WERI-Rb-1 (cell line): Measurements from ENCODE around the gene DYNLT2.

Source experiments
- DNase-seq: peaks from one replicate; pipeline ENCODE4 v3.0.0-alpha.2; 2020
- H3K27ac ChIP-seq: fragments of 250-450 bp; sonication (Bioruptor Pico); 2 replicates; pipeline ENCODE4 v1.5.1; 2020; ENCODE audit warnings: mild to moderate bottlenecking, moderate library complexity
- H3K27me3 ChIP-seq: fragments of 250-450 bp; sonication (Bioruptor Pico); 2 replicates; pipeline ENCODE4 v1.5.1; 2021; ENCODE audit warnings: mild to moderate bottlenecking, low read depth, moderate library complexity; ENCODE audit not compliant: insufficient read depth, severe bottlenecking
- H3K36me3 ChIP-seq: fragments of 250-450 bp; sonication (Bioruptor Pico); 2 replicates; pipeline ENCODE4 v1.5.1; 2020; ENCODE audit warnings: mild to moderate bottlenecking, moderate library complexity
- H3K4me3 ChIP-seq: 2 replicates; pipeline ENCODE4 v1.5.1; 2011; ENCODE audit warnings: low read depth, mild to moderate bottlenecking, control low read depth, low read length
- H3K9me3 ChIP-seq: fragments of 250-450 bp; sonication (Bioruptor Pico); 2 replicates; pipeline ENCODE4 v1.5.1; 2021; ENCODE audit warnings: mild to moderate bottlenecking, moderate library complexity; ENCODE audit not compliant: severe bottlenecking
- CTCF ChIP-seq: IDR thresholded peaks from 2 replicates; pipeline ENCODE4 v1.5.1; 2011; ENCODE audit warnings: low read depth, mild to moderate bottlenecking, control low read depth, inconsistent platforms, low read length

DYNLT2 gene

GRCh38 chr6:169726049-169726400 lies 25.3 kb downstream of the DYNLT2 start:
- Histone ChIP-seq H3K9me3 (no peaks in the 10 kb centered on the region), H3K27ac (peak overlapping the region; percentile 99), H3K4me3 (peak overlapping the region; percentile 77; the same call in 1 of the 2 replicates), H3K27me3 (no peaks in the 10 kb centered on the region), H3K36me3 (no peaks in the 10 kb centered on the region)
- no peak for DNase-seq
- no peak for TF ChIP-seq CTCF

GRCh38 chr6:169725125-169726048 lies 26.0 kb downstream of the DYNLT2 start:
- peak overlapping the region; percentile 99 for H3K27ac ChIP-seq
- peak; percentile 77 for DNase-seq

GRCh38 chr6:169724494-169725124 lies 26.8 kb downstream of the DYNLT2 start, which contains the start of gene PHF10:
TSS of gene PHF10 (minus strand) at chr6:169724500. CDS start at chr6:169723931, 569 bp downstream.
- no peak for TF ChIP-seq CTCF
- peak; percentile 82 for DNase-seq
- H3K4me3 ChIP-seq = peak within 1 kb of the TSS; percentile 92

More at GRCh38 chr6:169725125-169726048, 26.0 kb downstream of the DYNLT2 start:
- Histone ChIP-seq H3K4me3 (peak overlapping the region; percentile 77), H3K36me3 (peaks cover 5% of the 10 kb centered on the region; the same call in 1 of the 2 replicates), H3K27me3 (no peaks in the 10 kb centered on the region), H3K9me3 (no peaks in the 10 kb centered on the region)
- TF ChIP-seq CTCF = no peak

GRCh38 chr6:169723991-169724493 lies 27.3 kb downstream of the DYNLT2 start:
- no peak for TF ChIP-seq CTCF
- peak; percentile 22 for DNase-seq
- Histone ChIP-seq H3K4me3 (peak overlapping the region; percentile 28; the same call in 1 of the 2 replicates), H3K9me3 (no peaks in the 10 kb centered on the region), H3K27ac (peak overlapping the region; percentile 93), H3K36me3 (peaks cover 13% of the 10 kb centered on the region; the same call in 1 of the 2 replicates), H3K27me3 (no peaks in the 10 kb centered on the region)

More at GRCh38 chr6:169724494-169725124, 26.8 kb downstream of the DYNLT2 start, which contains the start of gene PHF10:
- Histone ChIP-seq H3K27me3 (no peaks in the 10 kb centered on the region), H3K27ac (peak within 1 kb of the TSS; percentile 99), H3K36me3 (peaks cover 8% of the 10 kb centered on the region; the same call in 1 of the 2 replicates), H3K9me3 (no peaks in the 10 kb centered on the region)

GRCh38 chr6:169723200-169723909 lies 28.0 kb downstream of the DYNLT2 start:
- H3K9me3 ChIP-seq = no peaks in the 10 kb centered on the region
- DNase-seq = peak; percentile 38
- TF ChIP-seq CTCF = no peak
- no peaks in the 10 kb centered on the region for H3K27me3 ChIP-seq
- peaks cover 19% of the 10 kb centered on the region for H3K36me3 ChIP-seq
- peak overlapping the region; percentile 47 for H3K27ac ChIP-seq
- peak overlapping the region; percentile 92 for H3K4me3 ChIP-seq
